ENCODE data around the gene STPG3.

DNA sequence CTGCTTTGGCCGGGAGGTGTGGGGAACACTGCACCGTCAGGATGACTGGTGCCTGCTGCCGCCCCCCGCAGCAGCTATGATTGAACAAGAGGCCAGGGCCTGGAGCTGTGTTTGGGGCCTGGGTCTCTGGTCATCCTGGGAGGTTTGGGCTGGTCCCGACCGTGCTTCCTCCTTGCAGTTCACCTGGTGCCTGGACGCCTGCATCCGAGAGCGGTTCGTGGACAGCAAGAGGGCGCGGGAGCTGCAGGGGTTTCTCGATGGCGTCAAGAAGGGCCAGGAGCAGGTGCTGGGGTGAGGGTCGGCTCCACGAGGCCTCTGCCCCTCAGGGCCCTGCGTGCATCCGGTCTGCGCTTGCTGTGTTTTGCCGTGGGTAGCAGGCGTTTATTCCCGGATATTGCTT, 13.0 kb downstream of the STPG3 start:
- TF ChIP-seq, protein P1, sequence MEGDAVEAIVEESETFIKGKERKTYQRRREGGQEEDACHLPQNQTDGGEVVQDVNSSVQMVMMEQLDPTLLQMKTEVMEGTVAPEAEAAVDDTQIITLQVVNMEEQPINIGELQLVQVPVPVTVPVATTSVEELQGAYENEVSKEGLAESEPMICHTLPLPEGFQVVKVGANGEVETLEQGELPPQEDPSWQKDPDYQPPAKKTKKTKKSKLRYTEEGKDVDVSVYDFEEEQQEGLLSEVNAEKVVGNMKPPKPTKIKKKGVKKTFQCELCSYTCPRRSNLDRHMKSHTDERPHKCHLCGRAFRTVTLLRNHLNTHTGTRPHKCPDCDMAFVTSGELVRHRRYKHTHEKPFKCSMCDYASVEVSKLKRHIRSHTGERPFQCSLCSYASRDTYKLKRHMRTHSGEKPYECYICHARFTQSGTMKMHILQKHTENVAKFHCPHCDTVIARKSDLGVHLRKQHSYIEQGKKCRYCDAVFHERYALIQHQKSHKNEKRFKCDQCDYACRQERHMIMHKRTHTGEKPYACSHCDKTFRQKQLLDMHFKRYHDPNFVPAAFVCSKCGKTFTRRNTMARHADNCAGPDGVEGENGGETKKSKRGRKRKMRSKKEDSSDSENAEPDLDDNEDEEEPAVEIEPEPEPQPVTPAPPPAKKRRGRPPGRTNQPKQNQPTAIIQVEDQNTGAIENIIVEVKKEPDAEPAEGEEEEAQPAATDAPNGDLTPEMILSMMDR (IDR thresholded peaks at IDR 0.05; ENCODE audit: insufficient read depth, low read length) = no peak
- TF ChIP-seq REST (IDR thresholded peaks at IDR 0.05; ENCODE audit: insufficient replicate concordance, low read depth) = no peak
- TF ChIP-seq SPI1 (IDR thresholded peaks at IDR 0.05; ENCODE audit: borderline replicate concordance, low read depth) = no peak
